Gastroesophageal sphincter (tissue), 4 donors: ENCODE data around the gene NR3C1. TPM values are rescaled to one million over a fixed set of nuclear protein-coding genes. Genes with fewer than 3 reads are reported as not detected.
A peak's percentile ranks its signal among the peaks of the same experiment; 100 is the strongest.

ENCODE experiments used
- ATAC-seq: fragments of 150-250 bp; one replicate; pipeline ENCODE4 v1.9.1; 2016; ENCODE audit warnings: mild to moderate bottlenecking, moderate library complexity
- H3K27ac ChIP-seq, 4 donors: fragments of 200-600 bp; sonication (generic) in 3 of 4; 1 replicate in 3 of 4; 2 replicates in 1 of 4; pipeline ENCODE4 v1.5.1; 2016 to 2019
- H3K27me3 ChIP-seq: fragments of 200-600 bp; sonication (generic); one replicate; pipeline ENCODE4 v1.5.1; 2019
- H3K36me3 ChIP-seq, 2 donors: fragments of 200-600 bp; sonication (generic); one replicate each; pipeline ENCODE4 v1.5.1; 2019; ENCODE audit warnings: control low read depth in 1 of 2
- H3K4me1 ChIP-seq, 3 donors: fragments of 200-600 bp; sonication (generic); 1 replicate in 2 of 3; 2 replicates in 1 of 3; pipeline ENCODE4 v1.5.1; 2016 to 2019; ENCODE audit warnings: control low read depth in 2 of 3
- H3K4me3 ChIP-seq, 2 donors: fragments of 200-600 bp; sonication (generic); one replicate each; pipeline ENCODE4 v1.5.1; 2019; ENCODE audit warnings: mild to moderate bottlenecking in 1 of 2, moderate library complexity in 1 of 2
- H3K9me3 ChIP-seq, 3 donors: fragments of 200-600 bp; sonication (generic); one replicate each; pipeline ENCODE4 v1.5.1; 2017 to 2019; ENCODE audit warnings: control low read depth in 2 of 3
- EP300 ChIP-seq: sonication (generic); formaldehyde crosslinking; IDR thresholded peaks from one replicate; pipeline ENCODE4 v1.6.1; 2017; ENCODE audit warnings: antibody characterized with exemption, mild to moderate bottlenecking
- POLR2A ChIP-seq, 2 donors: fragments of 450-650 bp; IDR thresholded peaks; one replicate each; pipeline ENCODE4 v1.6.1; 2017; ENCODE audit warnings: antibody characterized with exemption in 2 of 2, mild to moderate bottlenecking in 2 of 2, moderate library complexity in 1 of 2
- POLR2AphosphoS5 ChIP-seq: sonication (generic); formaldehyde crosslinking; IDR thresholded peaks from one replicate; pipeline ENCODE4 v1.6.1; 2017; ENCODE audit warnings: antibody characterized with exemption
- WGBS, 2 donors: methylation state at CpG; one replicate each; pipeline ENCODE4 v1.1.5; 2018; ENCODE audit warnings: low coverage in 1 of 2; 5-methylcytosine and 5-hydroxymethylcytosine counted together
- total RNA-seq, 4 donors: library from RNA; depleted of rRNA; stranded (reverse); fragments of >200 nt; gene quantifications; one replicate each; pipeline ENCODE4 v1.1.0, GENCODE V29; 2016
- TF ChIP-seq, protein P1 (sequence below), 4 experiments: fragments of 200-600 bp in 2 of 4; fragments of 450-650 bp in 2 of 4; sonication (generic) in 1 of 4; IDR thresholded peaks; one replicate each; pipeline ENCODE4 v1.5.1; 2017 to 2019; ENCODE audit warnings: antibody characterized with exemption in 4 of 4, mild to moderate bottlenecking in 2 of 4, moderate library complexity in 2 of 4

The NR3C1 gene
- total RNA-seq, 4 donors from 2014 or later = 69.7 to 103 (median 85.6) TPM

DNA sequence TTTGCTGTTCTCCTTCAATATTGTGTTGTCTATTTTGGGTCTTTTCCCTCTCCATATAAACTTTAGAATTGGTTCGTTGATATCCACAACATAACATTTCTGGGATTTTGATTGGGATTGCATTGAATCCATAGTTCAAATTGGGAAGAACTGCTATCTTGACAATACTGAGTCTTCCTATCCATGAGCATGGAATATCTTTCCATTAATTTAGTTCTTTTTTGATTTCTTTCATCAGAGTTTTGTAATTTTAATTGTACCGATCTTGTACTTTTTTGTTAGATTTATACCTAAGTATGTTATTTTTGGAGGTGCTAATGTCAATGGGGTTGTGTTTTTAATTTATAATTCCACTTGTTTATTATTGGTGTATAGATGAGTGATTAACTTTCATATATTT, 135.1 kb downstream of the NR3C1 start:
- no peak overlapping the region for H3K4me3 ChIP-seq
- H3K36me3 ChIP-seq = no peaks in the 10 kb centered on the region
- H3K9me3 ChIP-seq = peaks cover 0 to 19% (median 0%) of the 10 kb centered on the region in 3 donors
- no peaks in the 10 kb centered on the region for H3K27me3 ChIP-seq
- no peak overlapping the region for H3K27ac ChIP-seq
- no peak for TF ChIP-seq EP300
- no peaks in the 10 kb centered on the region for H3K4me1 ChIP-seq
- WGBS, 2 donors = 100% methylated on average over 1 to 2 of the region's 2 CpGs
- no peak for ATAC-seq

DNA sequence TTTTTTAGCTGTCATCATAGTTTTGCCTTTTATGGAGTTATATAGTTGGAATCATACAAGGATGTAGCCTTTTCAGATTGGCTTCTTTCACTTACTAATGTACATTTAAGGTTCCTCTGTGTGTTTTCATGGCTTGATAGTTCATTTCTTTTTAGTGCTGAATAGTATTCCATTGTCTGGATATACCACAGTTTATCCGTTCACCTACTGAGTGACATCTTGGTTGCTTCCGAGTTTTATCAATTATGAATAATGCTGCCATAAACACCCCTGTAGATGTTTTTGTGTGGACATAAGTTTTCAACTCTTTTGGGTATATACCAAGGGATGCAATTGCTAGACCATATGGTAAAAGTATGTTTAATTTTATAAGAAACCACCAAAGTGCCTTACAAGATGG, 136.3 kb downstream of the NR3C1 start:
- Histone ChIP-seq H3K4me3 (no peak overlapping the region), H3K9me3 (peaks cover 0 to 19% (median 0%) of the 10 kb centered on the region in 3 donors), H3K27me3 (no peaks in the 10 kb centered on the region), H3K27ac (no peak overlapping the region), H3K36me3 (no peaks in the 10 kb centered on the region), H3K4me1 (no peaks in the 10 kb centered on the region)
- TF ChIP-seq POLR2A (IDR thresholded peaks at IDR 0.05) = no peak
- no peak for TF ChIP-seq POLR2AphosphoS5
- TF ChIP-seq EP300 = no peak
- TF ChIP-seq, protein P1, sequence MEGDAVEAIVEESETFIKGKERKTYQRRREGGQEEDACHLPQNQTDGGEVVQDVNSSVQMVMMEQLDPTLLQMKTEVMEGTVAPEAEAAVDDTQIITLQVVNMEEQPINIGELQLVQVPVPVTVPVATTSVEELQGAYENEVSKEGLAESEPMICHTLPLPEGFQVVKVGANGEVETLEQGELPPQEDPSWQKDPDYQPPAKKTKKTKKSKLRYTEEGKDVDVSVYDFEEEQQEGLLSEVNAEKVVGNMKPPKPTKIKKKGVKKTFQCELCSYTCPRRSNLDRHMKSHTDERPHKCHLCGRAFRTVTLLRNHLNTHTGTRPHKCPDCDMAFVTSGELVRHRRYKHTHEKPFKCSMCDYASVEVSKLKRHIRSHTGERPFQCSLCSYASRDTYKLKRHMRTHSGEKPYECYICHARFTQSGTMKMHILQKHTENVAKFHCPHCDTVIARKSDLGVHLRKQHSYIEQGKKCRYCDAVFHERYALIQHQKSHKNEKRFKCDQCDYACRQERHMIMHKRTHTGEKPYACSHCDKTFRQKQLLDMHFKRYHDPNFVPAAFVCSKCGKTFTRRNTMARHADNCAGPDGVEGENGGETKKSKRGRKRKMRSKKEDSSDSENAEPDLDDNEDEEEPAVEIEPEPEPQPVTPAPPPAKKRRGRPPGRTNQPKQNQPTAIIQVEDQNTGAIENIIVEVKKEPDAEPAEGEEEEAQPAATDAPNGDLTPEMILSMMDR (IDR thresholded peaks at IDR 0.05) = no peak
- ATAC-seq = no peak
- WGBS, 2 donors = 88 to 100% methylated on average over 2 of the region's 2 CpGs

DNA sequence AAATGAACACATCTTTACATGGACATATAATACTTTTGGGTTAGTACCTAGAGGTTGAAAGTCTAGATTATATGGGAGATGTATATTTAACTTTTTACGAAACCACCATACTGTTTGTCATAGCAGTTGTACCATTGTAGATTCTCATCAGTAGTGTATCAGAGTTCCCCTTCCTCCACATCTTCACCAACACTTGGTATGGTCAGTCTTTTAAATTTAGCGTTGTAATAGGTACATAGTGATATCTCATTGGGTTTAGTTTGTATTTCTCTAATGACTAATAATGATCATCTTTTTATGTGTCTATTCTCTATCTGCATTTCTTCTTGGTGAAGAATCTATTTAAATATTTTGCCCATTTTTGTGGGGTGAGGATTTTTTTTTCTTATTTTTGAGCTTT, 137.5 kb downstream of the NR3C1 start:
- H3K27ac ChIP-seq = no peak overlapping the region
- H3K4me1 ChIP-seq = no peaks in the 10 kb centered on the region
- H3K4me3 ChIP-seq = no peak overlapping the region
- 96 to 97% methylated on average over 2 of the region's 2 CpGs for WGBS, 2 donors
- TF ChIP-seq POLR2AphosphoS5 (no peak), EP300 (no peak), POLR2A (IDR thresholded peaks at IDR 0.05) (no peak)
- TF ChIP-seq, protein P1 (IDR thresholded peaks at IDR 0.05) = no peak
- no peaks in the 10 kb centered on the region for H3K36me3 ChIP-seq
- ATAC-seq = no peak
- no peaks in the 10 kb centered on the region for H3K27me3 ChIP-seq
- peaks cover 0 to 19% (median 0%) of the 10 kb centered on the region in 3 donors for H3K9me3 ChIP-seq

DNA sequence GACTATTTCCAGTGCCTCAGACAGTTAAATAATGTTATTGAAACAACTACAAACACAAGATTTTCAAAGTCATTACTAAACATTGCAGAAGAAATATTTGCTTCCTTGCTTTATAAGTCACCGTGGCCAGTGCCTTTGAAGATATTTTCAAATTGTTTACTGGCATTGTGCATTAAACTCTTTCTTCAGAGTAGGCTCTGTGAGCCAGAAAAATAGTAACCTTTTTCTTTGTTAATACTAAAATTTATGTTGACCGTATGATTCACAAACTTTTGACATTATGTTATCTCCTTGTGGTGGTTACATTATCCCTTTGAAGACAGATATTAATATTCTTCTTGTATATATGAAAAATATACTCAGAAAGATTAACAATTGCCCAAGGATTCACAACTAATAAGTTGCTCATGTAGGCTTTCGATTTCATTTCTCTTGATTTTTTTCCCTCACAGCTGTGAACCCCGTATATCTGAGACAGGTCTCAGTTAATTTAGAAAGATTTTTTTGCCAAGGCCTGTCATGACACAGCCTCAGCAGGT, 140.1 kb downstream of the NR3C1 start:
- Histone ChIP-seq H3K27ac (no peak overlapping the region), H3K4me1 (no peaks in the 10 kb centered on the region), H3K4me3 (no peak overlapping the region), H3K9me3 (peaks cover 0 to 11% (median 0%) of the 10 kb centered on the region in 3 donors), H3K27me3 (no peaks in the 10 kb centered on the region), H3K36me3 (no peaks in the 10 kb centered on the region)
- TF ChIP-seq, protein P1 (IDR thresholded peaks at IDR 0.05) = no peak
- TF ChIP-seq POLR2A (IDR thresholded peaks at IDR 0.05) (no peak), POLR2AphosphoS5 (no peak), EP300 (no peak)
- 55 to 63% methylated on average over 4 of the region's 4 CpGs for WGBS, 2 donors
- ATAC-seq = no peak

DNA sequence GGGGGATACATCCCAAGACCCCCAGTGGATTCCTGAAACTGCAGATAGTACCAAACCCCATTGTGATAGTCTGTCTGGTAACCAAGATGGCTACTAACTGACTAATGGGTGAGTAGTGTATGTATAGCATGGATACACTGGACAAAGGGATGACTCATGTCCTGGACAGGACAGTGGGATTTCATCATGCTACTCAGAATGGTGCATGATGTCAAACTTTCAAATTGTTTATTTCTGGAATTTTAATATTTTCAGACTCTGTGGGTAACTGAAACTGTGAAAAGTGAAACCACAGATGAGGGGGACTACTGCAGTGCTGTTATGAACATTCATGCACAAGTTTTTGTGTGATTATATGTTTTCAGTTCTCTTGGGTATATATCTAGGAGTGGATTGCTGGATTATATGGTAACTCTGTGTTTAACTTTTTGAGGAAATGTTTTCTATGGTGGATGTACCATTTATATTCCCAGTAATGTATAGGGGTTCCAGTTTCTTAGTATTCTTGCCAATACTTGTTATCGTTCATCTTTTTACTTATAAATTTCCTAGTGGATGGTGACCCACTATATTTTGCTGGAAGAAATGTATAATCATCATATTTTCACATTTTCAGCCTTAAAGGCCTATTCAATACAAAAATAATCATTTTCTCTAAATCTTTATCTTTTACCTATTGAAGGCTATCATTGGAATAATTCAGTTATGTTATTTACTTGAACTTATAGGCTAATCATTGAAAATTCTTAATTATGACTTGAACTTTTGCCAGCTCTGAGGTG, 140.9 kb downstream of the NR3C1 start:
- Histone ChIP-seq H3K27ac (no peak overlapping the region), H3K4me1 (no peaks in the 10 kb centered on the region), H3K9me3 (peaks cover 0 to 4% (median 0%) of the 10 kb centered on the region in 3 donors), H3K4me3 (no peak overlapping the region), H3K27me3 (no peaks in the 10 kb centered on the region), H3K36me3 (no peaks in the 10 kb centered on the region)
- ATAC-seq = peak; percentile 77
- WGBS, 2 donors = 86 to 88% methylated on average over 1 of the region's 1 CpG
- TF ChIP-seq EP300 (no peak), POLR2A (IDR thresholded peaks at IDR 0.05) (no peak), POLR2AphosphoS5 (no peak)
- TF ChIP-seq, protein P1 (IDR thresholded peaks at IDR 0.05) = no peak
